Neural progenitor cell (in vitro differentiated cells): Measurements from ENCODE around the gene PEX14. TPM values are rescaled to one million over a fixed set of nuclear protein-coding genes. Genes with fewer than 3 reads are reported as not detected.

ENCODE experiments used
- DNase-seq: peaks from one replicate; pipeline ENCODE4 v3.0.0-alpha.2; 2016; ENCODE audit warnings: low spot score
- H2AFZ ChIP-seq: fragments of 200-600 bp; sonication (generic); replicated peaks from 2 replicates; pipeline ENCODE4 v1.6.1; 2016; ENCODE audit warnings: antibody characterized with exemption
- H3F3A ChIP-seq: fragments of 200-600 bp; sonication (generic); 2 replicates; pipeline ENCODE4 v1.6.1; 2016; ENCODE audit warnings: antibody characterized with exemption, low read depth
- H3K27ac ChIP-seq: fragments of 200-600 bp; sonication (generic); 2 replicates; pipeline ENCODE4 v1.5.1; 2016; ENCODE audit warnings: mild to moderate bottlenecking
- H3K27me3 ChIP-seq: fragments of 200-600 bp; sonication (generic); 2 replicates; pipeline ENCODE4 v1.6.1; 2016; ENCODE audit warnings: mild to moderate bottlenecking, moderate library complexity
- H3K36me3 ChIP-seq: fragments of 200-600 bp; sonication (generic); 2 replicates; pipeline ENCODE4 v1.5.1; 2016
- H3K4me1 ChIP-seq: fragments of 200-600 bp; sonication (generic); 2 replicates; pipeline ENCODE4 v1.6.1; 2016; ENCODE audit warnings: mixed run types
- H3K4me2 ChIP-seq: fragments of 200-600 bp; sonication (generic); 2 replicates; pipeline ENCODE4 v1.6.1; 2016
- H3K4me3 ChIP-seq: fragments of 200-600 bp; sonication (generic); 2 replicates; pipeline ENCODE4 v1.5.1; 2016
- H3K79me2 ChIP-seq: fragments of 200-600 bp; sonication (generic); 2 replicates; pipeline ENCODE4 v1.6.1; 2016; ENCODE audit warnings: low read depth
- H3K9ac ChIP-seq: fragments of 200-600 bp; sonication (generic); 2 replicates; pipeline ENCODE4 v1.6.1; 2016
- H3K9me3 ChIP-seq: fragments of 200-600 bp; sonication (generic); 2 replicates; pipeline ENCODE4 v1.5.1; 2016; ENCODE audit warnings: low read depth
- H4K20me1 ChIP-seq: fragments of 200-600 bp; sonication (generic); 2 replicates; pipeline ENCODE4 v1.6.1; 2016; ENCODE audit warnings: low read depth
- H3K27ac Mint-ChIP-seq: 3 replicates; pipeline ENCODE4 v1.8.0; 2021; ENCODE audit warnings: mixed read lengths
- H3K27me3 Mint-ChIP-seq: 2 replicates; pipeline ENCODE4 v1.8.0; 2022; ENCODE audit warnings: low read depth, mild to moderate bottlenecking, inconsistent platforms, moderate library complexity, mixed read lengths; ENCODE audit not compliant: insufficient read depth
- H3K36me3 Mint-ChIP-seq: 3 replicates; pipeline ENCODE4 v1.8.0; 2021; ENCODE audit warnings: mixed read lengths
- H3K4me1 Mint-ChIP-seq: 3 replicates; pipeline ENCODE4 v1.8.0; 2021; ENCODE audit warnings: mixed read lengths
- H3K4me3 Mint-ChIP-seq: 3 replicates; pipeline ENCODE4 v1.8.0; 2021; ENCODE audit warnings: mild to moderate bottlenecking, moderate library complexity, mixed read lengths
- H3K9me3 Mint-ChIP-seq: 3 replicates; pipeline ENCODE4 v1.8.0; 2020; ENCODE audit warnings: mixed read lengths
- CTCF ChIP-seq: fragments of 200-600 bp; sonication (generic); IDR thresholded peaks from 2 replicates; pipeline ENCODE4 v1.5.1; 2017; ENCODE audit warnings: antibody characterized with exemption, mild to moderate bottlenecking
- EZH2 ChIP-seq: fragments of 200-600 bp; sonication (generic); IDR thresholded peaks from 2 replicates; pipeline ENCODE4 v1.6.1; 2017; ENCODE audit warnings: antibody characterized with exemption, mild to moderate bottlenecking, moderate library complexity
- EZH2phosphoT487 ChIP-seq: fragments of 200-600 bp; sonication (generic); IDR thresholded peaks from 2 replicates; pipeline ENCODE4 v1.6.1; 2017; ENCODE audit warnings: antibody characterized with exemption
- total RNA-seq: library from RNA; depleted of rRNA; stranded (reverse); fragments of >200 nt; gene quantifications from 2 replicates; pipeline ENCODE4 v1.2.3, GENCODE V29; 2015; ENCODE audit warnings: low replicate concordance

The PEX14 gene
- total RNA-seq, 1 donor from 2014 or later = 9.3 TPM

GRCh38 chr1:10520952-10521351 lies 46.2 kb downstream of the PEX14 start:
- Histone ChIP-seq H3K79me2 (peaks cover 84% of the 10 kb centered on the region), H3F3A (peaks cover 18% of the 10 kb centered on the region), H3K9ac (no peak overlapping the region), H3K4me3 (no peak overlapping the region), H3K36me3 (no peaks in the 10 kb centered on the region), H3K4me1 (peaks cover 29% of the 10 kb centered on the region), H3K27ac (no peak overlapping the region), H4K20me1 (peaks cover 79% of the 10 kb centered on the region), H3K9me3 (no peaks in the 10 kb centered on the region), H3K27me3 (no peaks in the 10 kb centered on the region), H3K4me2 (no peak overlapping the region), H2AFZ (no peak overlapping the region)
- TF ChIP-seq EZH2phosphoT487 (no peak), EZH2 (no peak), CTCF (no peak)
- H3K9me3 Mint-ChIP-seq = no peaks in the 10 kb centered on the region
- no peak overlapping the region for H3K27ac Mint-ChIP-seq
- no peak overlapping the region for H3K4me3 Mint-ChIP-seq
- H3K4me1 Mint-ChIP-seq = peaks cover 44% of the 10 kb centered on the region
- no peaks in the 10 kb centered on the region for H3K36me3 Mint-ChIP-seq
- peaks cover 2% of the 10 kb centered on the region for H3K27me3 Mint-ChIP-seq
- DNase-seq = no peak

GRCh38 chr1:10521537-10522157 lies 46.9 kb downstream of the PEX14 start:
- Mint-ChIP-seq H3K27ac (no peak overlapping the region), H3K4me3 (no peak overlapping the region), H3K9me3 (no peaks in the 10 kb centered on the region), H3K4me1 (peaks cover 37% of the 10 kb centered on the region), H3K27me3 (peaks cover 2% of the 10 kb centered on the region), H3K36me3 (no peaks in the 10 kb centered on the region)
- TF ChIP-seq EZH2 = no peak
- TF ChIP-seq EZH2phosphoT487 = no peak
- no peak for TF ChIP-seq CTCF
- H3K4me1 ChIP-seq = peaks cover 25% of the 10 kb centered on the region
- no peaks in the 10 kb centered on the region for H3K9me3 ChIP-seq
- H2AFZ ChIP-seq = no peak overlapping the region
- no peak overlapping the region for H3K27ac ChIP-seq
- peaks cover 72% of the 10 kb centered on the region for H4K20me1 ChIP-seq
- H3K9ac ChIP-seq = no peak overlapping the region
- no peak overlapping the region for H3K4me2 ChIP-seq
- H3K27me3 ChIP-seq = no peaks in the 10 kb centered on the region
- H3K4me3 ChIP-seq = no peak overlapping the region
- H3K36me3 ChIP-seq = no peaks in the 10 kb centered on the region
- H3K79me2 ChIP-seq = peaks cover 81% of the 10 kb centered on the region
- DNase-seq = no peak
- peaks cover 18% of the 10 kb centered on the region for H3F3A ChIP-seq

GRCh38 chr1:10522322-10522860 lies 47.6 kb downstream of the PEX14 start:
- Histone ChIP-seq H3K4me3 (no peak overlapping the region), H4K20me1 (peaks cover 64% of the 10 kb centered on the region), H3K9ac (no peak overlapping the region), H3K79me2 (peaks cover 78% of the 10 kb centered on the region), H3K4me2 (no peak overlapping the region), H3F3A (peaks cover 13% of the 10 kb centered on the region), H3K27me3 (no peaks in the 10 kb centered on the region), H3K4me1 (peaks cover 18% of the 10 kb centered on the region), H3K27ac (no peak overlapping the region), H2AFZ (no peak overlapping the region), H3K36me3 (no peaks in the 10 kb centered on the region), H3K9me3 (no peaks in the 10 kb centered on the region)
- H3K9me3 Mint-ChIP-seq = no peaks in the 10 kb centered on the region
- DNase-seq = no peak
- H3K36me3 Mint-ChIP-seq = no peaks in the 10 kb centered on the region
- H3K4me1 Mint-ChIP-seq = peaks cover 29% of the 10 kb centered on the region
- H3K27ac Mint-ChIP-seq = no peak overlapping the region
- no peak overlapping the region for H3K4me3 Mint-ChIP-seq
- TF ChIP-seq EZH2phosphoT487 = no peak
- TF ChIP-seq CTCF = no peak
- no peak for TF ChIP-seq EZH2
- H3K27me3 Mint-ChIP-seq = peaks cover 2% of the 10 kb centered on the region
